Mesodermal cell (in vitro differentiated cells): ENCODE results near the gene SMPDL3B. TPM values are rescaled to one million over a fixed set of nuclear protein-coding genes. Genes with fewer than 3 reads are reported as not detected.

Experiments used
- H3K27ac ChIP-seq: 2 replicates; pipeline ENCODE4 v1.7.0; 2013; ENCODE audit warnings: mild to moderate bottlenecking, low read depth, low read length, moderate library complexity; ENCODE audit not compliant: severe bottlenecking
- H3K36me3 ChIP-seq: 2 replicates; pipeline ENCODE4 v1.7.1; 2013; ENCODE audit warnings: mild to moderate bottlenecking, low read length, moderate library complexity; ENCODE audit not compliant: control insufficient read depth, insufficient read depth
- H3K4me1 ChIP-seq: one replicate; pipeline ENCODE4 v1.7.1; 2013; ENCODE audit warnings: mild to moderate bottlenecking, low read length; ENCODE audit not compliant: insufficient read depth, control insufficient read depth, poor library complexity, severe bottlenecking
- H3K4me3 ChIP-seq: 2 replicates; pipeline ENCODE4 v1.7.0; 2013; ENCODE audit warnings: low read length, control low read depth, mild to moderate bottlenecking; ENCODE audit not compliant: insufficient read depth, poor library complexity, severe bottlenecking; ENCODE audit errors: extremely low read depth
- H3K9me3 ChIP-seq: 2 replicates; pipeline ENCODE4 v1.7.1; 2013; ENCODE audit warnings: mild to moderate bottlenecking, low read length, moderate library complexity; ENCODE audit not compliant: control insufficient read depth
- WGBS, 2 experiments: methylation state at CpG; one replicate each; pipeline ENCODE4 v1.1.5; 2013; ENCODE audit warnings: missing lambda C conversion rate in 2 of 2; ENCODE audit not compliant: insufficient coverage in 2 of 2; 5-methylcytosine and 5-hydroxymethylcytosine counted together
- polyA plus RNA-seq, 2 experiments: library from polyadenylated mRNA; stranded (reverse); fragments of 50-300 nt; gene quantifications; one replicate each; pipeline ENCODE4 v1.2.3, GENCODE V29; 2013

Gene SMPDL3B
- polyA plus RNA-seq (2013, experiment 1 of 2), result 0.44 TPM
- 0.40 TPM for polyA plus RNA-seq (2013, experiment 2 of 2)

- Histone ChIP-seq H3K4me1 (peaks cover 6% of the 10 kb centered on the region), H3K9me3 (no peaks in the 10 kb centered on the region), H3K27ac (no peak within 1 kb of the TSS), H3K4me3 (no peak within 1 kb of the TSS), H3K36me3 (no peaks in the 10 kb centered on the region)
- WGBS, 2 experiments, result 16 to 21% methylated on average over 15 to 16 of the region's 16 CpGs
These were observed at the start of gene SMPDL3B for GRCh38 chr1:27934818-27935549. Gene SMPDL3B (plus strand): TSS chr1:27935000. CDS start chr1:27935184, 184 bp downstream.

- Histone ChIP-seq H3K4me1 (no peaks in the 10 kb centered on the region), H3K27ac (no peak overlapping the region), H3K36me3 (peaks cover 13% of the 10 kb centered on the region), H3K4me3 (no peak overlapping the region), H3K9me3 (no peaks in the 10 kb centered on the region)
- 93 to 98% methylated on average over 8 of the region's 8 CpGs for WGBS, 2 experiments
These were observed 49.7 kb upstream of the SMPDL3B start for GRCh38 chr1:27885114-27885528.

- peaks cover 19% of the 10 kb centered on the region for H3K36me3 ChIP-seq
- WGBS, 2 experiments, result 97 to 98% methylated on average over 13 to 15 of the region's 15 CpGs
These were observed 49.0 kb upstream of the SMPDL3B start for GRCh38 chr1:27885621-27886352.

GRCh38 chr1:27886353-27886679 lies 48.5 kb upstream of the SMPDL3B start:
- Histone ChIP-seq H3K9me3 (no peaks in the 10 kb centered on the region), H3K4me3 (no peak overlapping the region), H3K4me1 (no peaks in the 10 kb centered on the region), H3K27ac (no peak overlapping the region), H3K36me3 (peaks cover 24% of the 10 kb centered on the region)
- 80% methylated on average over 1 of the region's 2 CpGs; no CpG with 5 or more reads in 1 of the 2 experiments for WGBS, 2 experiments

More at GRCh38 chr1:27885621-27886352, 49.0 kb upstream of the SMPDL3B start:
- Histone ChIP-seq H3K4me3 (no peak overlapping the region), H3K4me1 (no peaks in the 10 kb centered on the region), H3K27ac (no peak overlapping the region), H3K9me3 (no peaks in the 10 kb centered on the region)

GRCh38 chr1:27886744-27887143 lies 48.1 kb upstream of the SMPDL3B start:
- Histone ChIP-seq H3K4me1 (no peaks in the 10 kb centered on the region), H3K36me3 (peaks cover 28% of the 10 kb centered on the region), H3K4me3 (no peak overlapping the region), H3K27ac (no peak overlapping the region), H3K9me3 (no peaks in the 10 kb centered on the region)
- whole genome bisulfite sequencing, 2 experiments, result 100% methylated on average over 2 of the region's 3 CpGs

- Histone ChIP-seq H3K4me1 (no peaks in the 10 kb centered on the region), H3K27ac (no peak overlapping the region), H3K4me3 (no peak overlapping the region), H3K9me3 (no peaks in the 10 kb centered on the region), H3K36me3 (peaks cover 35% of the 10 kb centered on the region)
- 85 to 92% methylated on average over 5 of the region's 8 CpGs for WGBS, 2 experiments
These were observed 47.4 kb upstream of the SMPDL3B start for GRCh38 chr1:27887215-27888021.

GRCh38 chr1:27889506-27889905 lies 45.3 kb upstream of the SMPDL3B start:
- no peaks in the 10 kb centered on the region for H3K4me1 ChIP-seq
- WGBS, 2 experiments, result 85 to 94% methylated on average over 3 of the region's 3 CpGs
- H3K4me3 ChIP-seq, result no peak overlapping the region
- no peaks in the 10 kb centered on the region for H3K9me3 ChIP-seq
- H3K36me3 ChIP-seq, result peaks cover 56% of the 10 kb centered on the region
- no peak overlapping the region for H3K27ac ChIP-seq

- 98 to 100% methylated on average over 2 to 3 of the region's 7 CpGs for WGBS, 2 experiments
- Histone ChIP-seq H3K4me3 (no peak overlapping the region), H3K9me3 (no peaks in the 10 kb centered on the region), H3K4me1 (no peaks in the 10 kb centered on the region), H3K27ac (no peak overlapping the region), H3K36me3 (peaks cover 70% of the 10 kb centered on the region)
These were observed 43.5 kb upstream of the SMPDL3B start for GRCh38 chr1:27891196-27891889.

GRCh38 chr1:27894521-27894920 lies 40.3 kb upstream of the SMPDL3B start:
- Histone ChIP-seq H3K9me3 (no peaks in the 10 kb centered on the region), H3K36me3 (peaks cover 85% of the 10 kb centered on the region)
- 88 to 91% methylated on average over 1 to 3 of the region's 3 CpGs for WGBS, 2 experiments

GRCh38 chr1:27906759-27907158 lies 28.0 kb upstream of the SMPDL3B start:
- Histone ChIP-seq H3K36me3 (peaks cover 85% of the 10 kb centered on the region), H3K4me1 (no peaks in the 10 kb centered on the region), H3K9me3 (no peaks in the 10 kb centered on the region), H3K4me3 (no peak overlapping the region), H3K27ac (no peak overlapping the region)
- WGBS, 2 experiments, result no CpG with 5 or more reads among the region's 2 CpGs

More at GRCh38 chr1:27894521-27894920, 40.3 kb upstream of the SMPDL3B start:
- no peaks in the 10 kb centered on the region for H3K4me1 ChIP-seq
- H3K4me3 ChIP-seq, result no peak overlapping the region
- no peak overlapping the region for H3K27ac ChIP-seq
